ENCODE data around the gene ZNF76.
A peak's percentile ranks its signal among the peaks of the same experiment; 100 is the strongest.

Gene ZNF76

GRCh38 chr6:35341557-35341956, 82.0 kb downstream of the ZNF76 start:
- no peak for DNase-seq

GRCh38 chr6:35342258-35343091, 82.9 kb downstream of the ZNF76 start, which contains the start of gene PPARD:
Gene PPARD (plus strand): TSS chr6:35342558. CDS start chr6:35411088, 68,530 bp downstream.
- peak; percentile 93 for DNase-seq

GRCh38 chr6:35343092-35343834, 83.7 kb downstream of the ZNF76 start:
- no peak for DNase-seq

- DNase-seq: no peak
These were observed 84.5 kb downstream of the ZNF76 start for GRCh38 chr6:35343835-35344550.
